HG02973 (cell line): ENCODE measurements around the gene UBXN10.

Experiments used
- ATAC-seq: cut with Tn5 transposase; IDR thresholded peaks from one replicate; pipeline ENCODE4 v1.9.1; 2021; ENCODE audit warnings: moderate library complexity; ENCODE audit not compliant: unreplicated experiment

The UBXN10 gene

GRCh38 chr1:20151906-20152598 is 33.8 kb upstream of the UBXN10 start:
- peak; percentile 45 for ATAC-seq

GRCh38 chr1:20152599-20152930 is 33.3 kb upstream of the UBXN10 start:
- ATAC-seq, result no peak

GRCh38 chr1:20153000-20153418 is 32.9 kb upstream of the UBXN10 start:
- no peak for ATAC-seq

GRCh38 chr1:20154301-20154831 is 31.5 kb upstream of the UBXN10 start:
- no peak for ATAC-seq

- ATAC-seq, result no peak
Measured at GRCh38 chr1:20158358-20159070, 27.4 kb upstream of the UBXN10 start.

DNA sequence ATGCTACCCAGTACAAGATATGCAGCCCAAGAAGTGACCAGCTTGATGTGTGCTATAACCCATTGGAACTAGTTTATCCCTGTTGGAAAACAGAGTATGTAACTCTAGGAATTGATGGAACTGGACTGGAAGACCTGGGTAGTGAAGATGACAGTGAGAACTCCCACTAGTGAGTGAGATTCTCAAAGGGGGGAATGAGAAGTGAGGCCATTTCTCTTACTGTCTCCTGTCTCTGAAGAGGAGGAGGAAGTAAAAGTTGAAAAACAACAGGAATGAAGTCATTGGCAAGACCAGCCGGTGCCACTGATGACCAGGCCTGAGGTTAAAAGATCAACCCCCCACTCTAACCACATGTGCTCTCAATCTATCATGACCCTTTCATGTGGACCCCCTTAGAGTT is 25.9 kb upstream of the UBXN10 start:
- ATAC-seq, result no peak

DNA sequence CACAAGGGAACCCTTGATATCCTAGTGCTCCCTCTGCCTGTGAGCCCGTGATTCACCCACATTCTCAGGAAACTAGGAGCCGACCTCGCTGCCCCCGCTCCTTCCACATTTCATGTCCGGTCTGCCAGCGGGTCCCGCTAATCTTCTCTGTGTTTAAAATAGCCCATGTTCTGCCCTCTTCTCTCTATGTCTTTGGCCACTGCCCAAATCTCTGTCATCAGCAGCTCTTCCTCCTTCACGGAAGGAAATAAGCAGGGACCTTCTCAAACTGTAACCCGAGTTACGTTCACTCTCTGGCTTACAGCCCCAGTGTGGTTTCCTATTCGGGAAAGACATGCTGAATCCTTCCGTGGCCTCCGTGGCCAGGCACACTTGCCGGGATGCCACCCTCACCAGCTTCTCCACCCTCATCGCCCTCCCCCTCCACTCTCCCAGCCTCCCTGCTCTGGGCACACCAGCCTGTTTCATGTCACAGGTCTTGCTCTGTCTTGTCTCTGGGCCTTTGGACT is 21.1 kb upstream of the UBXN10 start:
- no peak for ATAC-seq

DNA sequence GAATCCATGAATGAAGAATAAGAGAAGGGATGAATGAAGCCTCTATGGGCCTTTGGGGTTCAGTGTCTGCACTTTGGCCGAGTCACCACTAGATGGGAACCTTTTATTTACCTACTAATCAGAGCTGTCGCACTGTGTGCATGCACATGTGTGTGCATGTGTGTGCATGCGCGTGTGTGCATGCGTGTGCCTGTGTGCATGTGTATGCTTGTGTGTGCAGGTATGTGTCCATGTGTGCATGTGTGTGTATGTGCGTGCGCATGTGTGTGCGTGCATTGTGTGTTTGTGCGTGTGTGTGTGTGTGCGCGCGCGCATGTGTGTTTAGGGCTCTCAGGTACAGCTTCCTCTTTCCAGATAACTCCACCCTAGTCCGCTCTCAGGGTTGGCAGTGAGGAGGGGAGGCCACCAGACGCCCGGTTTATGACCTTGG is 20.4 kb upstream of the UBXN10 start:
- no peak for ATAC-seq

GRCh38 chr1:20166051-20166450 is 19.8 kb upstream of the UBXN10 start:
- no peak for ATAC-seq

DNA sequence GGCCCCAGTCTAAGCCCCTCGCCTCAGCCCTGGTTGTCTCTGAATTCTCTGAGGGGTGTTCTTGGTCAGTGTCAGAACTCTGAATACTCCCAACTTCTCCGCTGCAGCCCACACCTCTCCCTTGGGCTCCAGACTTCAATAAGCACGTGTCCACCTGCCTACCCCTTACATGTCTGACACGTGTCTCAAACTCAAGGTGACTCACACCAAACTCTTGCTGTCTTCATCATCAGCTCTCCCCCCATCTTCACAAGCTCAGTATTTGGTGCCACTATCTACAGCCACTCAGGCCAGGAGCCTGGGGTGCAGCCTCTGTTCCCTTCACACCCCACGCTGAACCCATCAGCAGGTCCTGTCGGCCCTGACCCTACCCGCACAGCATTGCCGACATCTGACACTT is 18.8 kb upstream of the UBXN10 start:
- no peak for ATAC-seq

- no peak for ATAC-seq
Measured at GRCh38 chr1:20168564-20169491, 17.1 kb upstream of the UBXN10 start.

- ATAC-seq, result no peak
Measured at GRCh38 chr1:20169932-20170331, 16.0 kb upstream of the UBXN10 start.

DNA sequence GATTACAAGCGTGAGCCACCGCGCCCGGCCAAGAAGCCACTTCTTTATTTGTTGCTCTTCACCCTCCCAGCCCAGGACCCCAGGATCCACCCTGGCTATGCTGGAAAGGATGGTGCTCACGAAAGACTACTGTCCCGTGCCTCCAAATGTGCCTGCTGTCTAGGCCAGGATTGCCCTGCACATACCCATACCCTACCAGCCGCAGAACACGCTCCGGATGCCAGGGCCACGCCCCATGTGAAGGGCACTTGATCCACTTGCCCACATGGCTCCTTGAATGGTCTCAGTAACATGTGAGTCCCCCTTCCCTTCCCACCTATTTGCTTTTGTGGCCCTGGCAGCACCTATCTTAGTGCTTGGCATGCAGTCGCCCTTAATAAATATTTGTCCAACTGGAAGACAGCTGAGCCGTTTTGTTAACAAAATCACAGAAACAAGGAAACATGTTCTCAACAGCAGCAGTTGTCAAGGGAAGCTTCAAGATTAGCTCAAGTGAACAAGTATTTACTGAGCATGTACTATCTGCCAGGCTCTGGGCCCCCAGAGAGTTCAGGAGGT is 13.8 kb upstream of the UBXN10 start:
- no peak for ATAC-seq

DNA sequence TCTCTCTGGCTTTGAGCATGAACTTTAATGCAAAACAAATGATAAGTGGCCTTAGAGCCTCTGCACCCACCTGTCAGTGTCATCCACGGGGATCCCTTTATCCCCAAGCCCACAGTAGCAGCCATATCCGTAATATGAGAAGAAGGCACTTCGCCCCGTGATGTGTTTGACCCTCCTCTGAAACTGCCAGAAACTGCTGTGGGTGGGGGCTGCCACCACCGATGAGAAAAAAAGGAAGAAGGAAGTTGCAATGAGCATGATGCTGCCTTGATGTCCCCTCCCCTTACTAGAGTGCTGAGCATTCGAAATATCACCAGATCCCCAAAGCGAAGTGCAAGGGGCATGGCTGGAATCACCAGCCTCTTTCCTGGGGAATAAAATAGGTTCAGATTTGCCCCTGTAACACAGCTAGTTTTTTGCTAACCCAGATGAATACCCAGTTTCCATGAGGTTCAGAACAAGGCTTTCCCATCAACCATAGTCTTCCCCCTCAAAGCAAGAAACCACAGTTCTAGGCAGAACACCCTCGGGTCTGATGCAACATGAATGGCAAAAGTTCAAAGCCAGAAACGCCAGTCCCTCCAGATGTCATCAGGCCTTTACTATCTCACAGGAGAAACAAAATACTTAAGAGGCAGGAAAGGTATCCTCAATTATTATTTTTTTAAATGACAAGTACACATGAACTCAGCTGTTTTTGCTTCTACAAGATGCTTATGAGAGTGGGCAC is 10.8 kb upstream of the UBXN10 start:
- no peak for ATAC-seq

- no peak for ATAC-seq
Measured at GRCh38 chr1:20178634-20179370, 7.1 kb upstream of the UBXN10 start.

GRCh38 chr1:20179371-20180128 is 6.3 kb upstream of the UBXN10 start:
- ATAC-seq, result no peak

- no peak for ATAC-seq
Measured at GRCh38 chr1:20180129-20180843, 5.6 kb upstream of the UBXN10 start.

- ATAC-seq, result no peak
Measured at GRCh38 chr1:20180844-20181207, 5.1 kb upstream of the UBXN10 start.
